Naive B cell (primary cell): ENCODE results near the gene SCAMP4. TPM values are rescaled to one million over a fixed set of nuclear protein-coding genes. Genes with fewer than 3 reads are reported as not detected.

Source experiments
- polyA plus RNA-seq, 6 donors: library from polyadenylated mRNA; unstranded; fragments of 300-500 nt; fragmentation: Illumina TruSeq; gene quantifications; one replicate each; pipeline ENCODE4 v1.2.3, GENCODE V29; 2021; ENCODE audit warnings: low read depth in 6 of 6

SCAMP4 gene
- polyA plus RNA-seq, 6 donors from 2014 or later = 18.9 to 35.1 (median 25.6) TPM

Other genes starting within 250 kb of the SCAMP4 start
- not detected for gene ONECUT3, start 151.9 kb upstream of the SCAMP4 start, polyA plus RNA-seq
- under 1 TPM in 1 of 6 donors, not detected in 5; 0.09 TPM for gene ATP8B3, start 93.1 kb upstream of the SCAMP4 start, polyA plus RNA-seq
- 10 to 100 TPM in 1 of 6 donors, 1 to 10 TPM in 4, under 1 TPM in 1; 0.96 to 18.1 (median 5.2) TPM for gene REXO1, start 56.9 kb upstream of the SCAMP4 start, polyA plus RNA-seq
- 1 to 10 TPM in 1 of 6 donors, under 1 TPM in 5; 0.43 to 1.4 (median 0.70) TPM for gene KLF16, start 41.8 kb upstream of the SCAMP4 start, polyA plus RNA-seq
- gene ABHD17A, start 19.9 kb upstream of the SCAMP4 start, polyA plus RNA-seq = 100 to 1,000 TPM in 1 of 6 donors, 10 to 100 TPM in 5; 59.4 to 113 (median 78.2) TPM
- gene ADAT3, start within 50 bp of the SCAMP4 start, polyA plus RNA-seq = 1 to 10 TPM; 1.9 to 6.1 (median 3.6) TPM
- 10 to 100 TPM; 17.6 to 40.7 (median 25.1) TPM for gene CSNK1G2, start 35.8 kb downstream of the SCAMP4 start, polyA plus RNA-seq
- 1 to 10 TPM; 1.7 to 9.2 (median 4.8) TPM for gene BTBD2, start 110.3 kb downstream of the SCAMP4 start, polyA plus RNA-seq
- 100 to 1,000 TPM in 1 of 6 donors, 10 to 100 TPM in 5; 51.1 to 102 (median 57.1) TPM for gene MKNK2, start 145.8 kb downstream of the SCAMP4 start, polyA plus RNA-seq
- 100 to 1,000 TPM in 1 of 6 donors, 10 to 100 TPM in 5; 52.2 to 106 (median 75.1) TPM for gene MOB3A, start 190.9 kb downstream of the SCAMP4 start, polyA plus RNA-seq
- 1 to 10 TPM in 1 of 6 donors, under 1 TPM in 5; 0.48 to 1.2 (median 0.85) TPM for gene IZUMO4, start 191.5 kb downstream of the SCAMP4 start, polyA plus RNA-seq
- 10 to 100 TPM in 5 of 6 donors, 1 to 10 TPM in 1; 6.7 to 36.3 (median 15.5) TPM for gene AP3D1, start 246.2 kb downstream of the SCAMP4 start, polyA plus RNA-seq